Pons (tissue), 1 donor: Measurements from ENCODE around the gene SUMO2.
"Not testable (repeated sequence)": the region's sequence is repeated elsewhere in the genome, so short reads cannot be mapped to it uniquely, and the experiment has no call there.

Experiments used
- DNase-seq: peaks from one replicate; pipeline ENCODE4 v3.0.0-alpha.2; 2016; ENCODE audit warnings: low spot score

The SUMO2 gene

DNA sequence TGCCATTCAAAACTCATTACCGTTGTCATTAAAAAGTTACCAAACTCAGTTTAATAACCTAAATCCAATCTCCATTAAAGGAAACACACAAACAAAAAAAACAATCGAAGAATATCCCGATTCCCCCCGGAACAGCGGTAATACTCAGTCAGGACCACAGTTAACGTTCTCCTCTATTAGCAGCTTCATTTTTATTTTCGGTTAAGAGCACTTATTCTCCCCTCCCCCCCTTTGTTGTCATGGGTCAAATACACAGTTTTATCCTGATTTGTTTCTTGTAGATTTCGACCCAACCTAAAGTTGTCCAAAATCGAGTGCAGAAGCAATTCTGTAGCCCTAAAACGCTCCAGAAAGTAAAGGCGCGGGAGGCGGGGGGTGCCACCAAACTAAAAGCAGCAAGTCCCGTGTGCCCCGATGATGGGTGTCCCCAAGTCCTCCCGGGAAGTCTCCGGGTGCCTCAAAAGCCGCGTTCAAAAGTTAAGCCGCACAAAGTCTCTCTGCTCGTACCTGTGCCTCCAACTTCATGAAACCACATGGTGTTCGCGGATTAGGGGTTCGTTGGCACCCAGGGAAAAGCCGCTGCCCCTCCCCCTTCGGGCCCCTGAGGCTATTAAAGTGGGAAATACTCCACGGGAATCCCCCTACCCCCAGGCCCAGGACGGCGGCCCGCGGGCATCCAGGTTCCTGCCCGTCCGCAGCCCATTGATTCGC lies 996 bp downstream of the SUMO2 start:
- DNase-seq = peak; percentile 16

GRCh38 chr17:75181110-75181509 lies 1.6 kb downstream of the SUMO2 start:
- no peak for DNase-seq

- no peak for DNase-seq
Observed at GRCh38 chr17:75178453-75178852, 4.3 kb downstream of the SUMO2 start.

- DNase-seq = no peak
Observed at GRCh38 chr17:75176625-75177024, 6.1 kb downstream of the SUMO2 start.

- DNase-seq = no peak
Observed at GRCh38 chr17:75174996-75175395, 7.8 kb downstream of the SUMO2 start.

GRCh38 chr17:75173526-75173925 lies 9.2 kb downstream of the SUMO2 start:
- no peak for DNase-seq

DNA sequence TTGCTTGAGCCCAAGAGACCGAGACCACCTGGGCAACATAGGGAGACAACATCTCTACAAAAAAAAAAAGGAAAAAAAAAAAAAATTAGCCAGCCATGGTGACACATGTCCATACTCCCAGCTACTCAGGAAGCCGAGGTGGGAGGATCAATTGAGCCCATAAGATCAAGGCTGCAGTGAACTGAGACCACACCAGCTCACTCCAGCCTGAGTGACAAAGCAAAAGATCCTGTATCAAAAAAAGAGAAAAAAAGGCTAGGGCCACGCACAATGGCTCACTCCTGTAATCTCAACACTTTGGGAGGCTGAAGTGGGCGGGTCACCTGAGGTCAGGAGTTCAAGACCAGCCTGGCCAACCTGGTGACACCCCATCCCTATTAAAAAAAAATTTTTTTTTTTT lies 13.8 kb downstream of the SUMO2 start:
- DNase-seq = no peak

DNA sequence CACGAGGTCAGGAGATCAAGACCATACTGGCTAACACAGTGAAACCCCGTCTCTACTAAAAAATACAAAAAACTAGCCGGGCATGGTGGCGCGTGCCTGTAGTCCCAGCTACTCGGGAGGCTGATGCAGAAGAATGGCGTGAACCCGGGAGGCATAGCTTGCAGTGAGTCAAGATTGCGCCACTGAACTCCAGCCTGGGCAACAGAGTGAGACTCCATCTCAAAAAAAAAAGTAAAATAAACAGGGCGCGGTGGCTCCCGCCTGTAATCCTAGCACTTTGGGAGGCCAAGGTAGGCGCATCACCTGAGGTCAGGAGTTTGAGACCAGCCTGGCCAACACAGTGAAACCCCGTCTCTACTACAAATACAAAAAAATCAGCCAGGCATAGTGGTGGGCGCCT lies 18.2 kb downstream of the SUMO2 start:
- DNase-seq = not testable (repeated sequence)

GRCh38 chr17:75163074-75163473 lies 19.7 kb downstream of the SUMO2 start:
- no peak for DNase-seq

- DNase-seq = no peak
Observed at GRCh38 chr17:75160211-75160610, 22.5 kb downstream of the SUMO2 start.

GRCh38 chr17:75159196-75160031 lies 23.3 kb downstream of the SUMO2 start:
- no peak for DNase-seq

DNA sequence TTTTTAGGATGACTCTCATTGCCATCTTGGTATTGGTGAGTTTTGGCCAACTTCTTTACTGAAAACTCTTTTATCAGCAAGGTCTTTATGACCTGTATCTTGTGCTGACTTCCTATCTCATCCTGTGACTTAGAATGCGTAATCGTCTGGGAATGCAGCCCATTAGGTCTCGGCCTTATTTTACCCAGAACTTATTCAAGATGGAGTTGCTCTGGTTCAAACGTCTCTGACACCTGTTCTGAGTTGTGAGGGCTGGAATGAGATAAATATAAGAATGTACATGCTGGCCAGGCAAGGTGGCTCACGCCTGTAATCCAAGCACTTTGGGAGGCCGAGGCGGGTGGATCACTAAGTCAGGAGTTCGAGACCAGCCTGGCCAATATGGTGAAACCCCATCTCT lies 24.3 kb downstream of the SUMO2 start:
- DNase-seq = not testable (repeated sequence)

DNA sequence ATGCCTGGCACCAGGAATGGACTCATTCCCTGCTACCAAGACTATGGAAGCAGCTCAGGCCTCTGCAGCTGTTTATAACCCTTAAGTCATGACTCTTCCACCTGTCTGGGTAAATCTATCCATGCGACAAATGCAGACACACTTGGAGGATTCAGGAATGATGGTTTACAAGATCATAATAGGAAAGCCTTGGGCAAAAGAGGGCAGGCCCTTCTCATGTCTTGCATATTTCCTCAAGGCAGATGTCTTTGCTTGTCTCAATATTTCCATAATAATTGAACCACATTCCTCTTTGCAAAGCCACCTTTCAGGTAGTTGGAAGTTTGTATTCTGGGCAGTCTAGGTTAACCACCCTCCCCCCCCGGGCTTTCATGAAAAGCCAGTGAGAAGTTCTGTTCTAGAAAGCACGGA lies 27.6 kb downstream of the SUMO2 start:
- no peak for DNase-seq

DNA sequence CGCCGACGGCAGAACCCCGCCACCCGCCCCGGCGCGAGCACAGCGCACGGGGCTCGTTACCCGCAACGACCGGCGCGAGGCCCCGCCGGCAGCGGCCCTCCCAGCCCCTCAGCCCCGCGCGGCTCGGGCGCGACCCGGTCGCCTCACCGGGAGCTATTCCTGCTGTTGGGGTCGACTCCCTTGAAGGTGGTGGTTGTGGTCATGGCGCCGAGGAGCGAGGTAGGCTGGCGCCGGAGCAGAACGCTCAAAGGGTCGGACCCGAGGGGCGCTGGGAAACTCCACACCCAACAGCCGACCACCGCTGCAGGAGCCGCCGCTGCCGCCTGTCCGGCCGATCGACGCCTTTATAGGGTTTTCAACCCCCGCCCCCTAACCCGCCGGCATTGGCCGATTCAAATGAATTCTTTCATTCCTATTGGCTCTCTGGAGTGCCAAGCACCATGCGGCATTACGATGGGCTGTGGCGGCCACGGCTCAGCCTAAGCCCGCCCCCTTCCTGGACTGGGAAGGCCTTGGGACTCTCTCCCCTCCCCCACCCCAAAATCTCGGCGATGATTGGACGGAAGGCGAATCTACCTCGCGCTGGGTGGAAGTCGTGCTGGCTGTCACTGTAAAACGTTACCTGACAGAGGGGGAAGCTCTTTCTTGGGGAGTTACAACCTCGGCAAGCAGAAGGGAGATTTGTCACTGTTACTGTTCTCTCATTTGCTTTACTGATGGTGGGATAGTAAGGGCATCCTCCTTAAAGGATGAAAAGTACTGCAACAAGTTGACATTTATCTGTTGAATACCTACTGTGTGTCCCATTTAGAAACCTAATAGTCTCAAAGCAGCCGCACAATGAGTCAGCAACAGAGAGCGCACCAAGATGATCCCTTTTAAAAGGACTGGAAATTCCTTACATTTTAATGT lies 28.3 kb downstream of the SUMO2 start, which contains the start of gene JPT1:
TSS of gene JPT1 (minus strand) at position 318 of the 912 bp plus-strand sequence. CDS start at position 203, 115 bp downstream.
- peak; percentile 99 for DNase-seq

- DNase-seq = no peak
Observed at GRCh38 chr17:75153780-75154194, 29.0 kb downstream of the SUMO2 start.

DNA sequence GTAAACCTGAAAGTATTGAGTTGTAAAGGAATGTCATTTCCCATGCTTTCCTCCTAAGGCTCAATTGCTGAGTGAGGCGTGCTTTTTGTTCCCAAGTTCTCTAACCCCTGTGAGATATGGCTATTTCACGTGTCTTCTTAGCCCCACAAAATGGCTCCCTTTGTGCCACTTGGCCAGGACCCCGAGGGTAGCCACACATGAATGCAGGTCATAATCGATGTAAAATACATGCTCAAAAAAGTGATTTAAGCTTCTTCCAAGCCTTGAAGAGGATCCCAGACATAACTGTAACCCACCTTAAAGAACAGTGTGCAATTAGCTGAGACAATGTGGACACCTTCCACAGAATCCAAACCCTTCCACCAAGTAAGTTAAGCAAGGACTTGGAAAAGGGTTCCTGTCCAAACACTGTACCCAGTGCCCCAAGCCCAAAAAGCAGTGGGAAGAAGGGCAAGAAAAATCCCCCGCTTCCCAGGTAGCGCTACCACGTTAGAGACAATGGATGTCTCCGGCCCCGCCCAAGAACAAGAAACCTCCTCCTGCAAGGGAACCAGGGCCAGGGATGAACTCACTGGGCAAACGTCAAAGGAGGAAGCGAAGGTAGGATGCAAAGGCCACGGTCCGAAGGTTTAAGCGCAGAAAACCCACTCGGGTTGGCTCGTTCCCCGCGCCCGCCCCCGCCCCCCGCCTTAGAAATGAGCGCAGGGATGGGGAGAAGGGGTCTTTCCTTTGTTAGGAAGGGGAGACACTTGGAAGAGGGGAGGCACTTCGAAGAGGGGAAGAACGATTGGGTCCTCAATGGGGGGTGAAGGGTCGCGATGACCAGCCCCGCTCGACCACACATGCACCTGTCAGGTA lies 29.6 kb downstream of the SUMO2 start:
- DNase-seq = no peak

- no peak for DNase-seq
Observed at GRCh38 chr17:75152523-75152921, 30.2 kb downstream of the SUMO2 start.

DNA sequence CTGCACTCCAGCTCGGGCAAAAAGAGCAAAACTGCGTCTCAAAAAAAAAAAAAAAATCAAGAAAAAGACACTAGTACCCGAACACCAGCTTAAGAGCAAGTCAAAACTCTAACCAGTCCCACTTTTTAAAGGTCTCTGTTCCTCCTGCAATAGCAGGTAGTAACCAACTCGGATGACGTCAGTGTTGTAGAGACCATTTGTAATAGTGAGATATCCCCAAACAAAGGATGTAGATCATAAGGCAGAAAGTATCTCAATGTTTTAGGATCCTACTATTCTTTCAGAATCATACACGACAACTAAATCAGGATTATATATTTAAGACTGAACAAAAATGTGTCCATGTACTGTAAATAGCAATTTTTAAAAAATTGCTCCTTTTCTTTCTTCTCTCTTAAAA lies 30.8 kb downstream of the SUMO2 start:
- no peak for DNase-seq

DNA sequence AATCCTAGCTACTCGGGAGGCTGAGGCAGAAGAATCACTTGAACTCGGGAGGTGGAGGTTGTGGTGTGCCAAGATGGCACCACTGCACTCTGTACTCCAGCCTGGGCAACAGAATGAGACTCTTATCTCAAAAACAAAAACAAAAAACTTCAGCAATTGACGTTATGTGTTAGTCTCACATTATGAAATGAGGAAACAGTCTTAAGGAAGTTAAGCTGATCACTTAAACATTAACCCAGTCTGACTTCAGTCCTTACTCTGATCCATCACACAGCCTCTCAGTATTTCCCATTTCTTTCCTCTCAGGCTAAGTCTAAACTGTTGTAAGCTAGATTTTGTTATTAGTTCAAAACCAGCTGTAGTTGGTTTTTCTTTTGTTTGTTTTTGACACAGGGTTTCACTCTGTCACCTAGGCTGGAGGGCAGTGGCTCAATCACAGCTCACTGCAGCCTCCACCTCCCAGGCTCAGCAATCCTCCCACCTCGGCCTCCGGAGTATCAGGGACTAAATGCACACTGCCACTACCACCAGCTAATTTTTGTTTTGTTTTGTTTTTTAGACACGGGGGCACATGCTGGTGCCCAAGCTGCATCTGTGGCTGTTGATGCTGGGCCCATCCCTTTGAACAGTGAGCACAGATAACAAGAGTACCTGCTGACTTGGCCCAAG lies 34.7 kb downstream of the SUMO2 start:
- DNase-seq = no peak

DNA sequence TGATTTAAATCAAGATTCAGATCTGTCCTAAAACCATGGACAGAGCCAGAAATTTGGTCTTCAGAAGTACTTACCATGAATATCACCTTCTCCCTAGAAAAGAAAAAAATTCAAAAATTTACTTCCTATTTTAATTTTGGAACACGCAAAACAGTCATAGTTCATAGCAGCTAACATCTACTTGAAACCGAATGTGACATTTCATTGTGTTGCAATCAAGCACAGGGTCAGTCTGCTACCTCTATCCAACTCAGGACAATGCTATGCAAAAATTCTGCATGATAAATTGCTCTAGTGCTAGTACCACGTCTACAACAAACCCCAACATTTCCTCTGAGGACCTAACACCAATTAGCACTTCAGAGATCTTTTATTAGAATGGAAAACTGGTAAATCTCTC lies 36.2 kb downstream of the SUMO2 start:
- no peak for DNase-seq
